H1 (cell line): ENCODE data around the gene VAV2. TPM values are rescaled to one million over a fixed set of nuclear protein-coding genes. Genes with fewer than 3 reads are reported as not detected.

Experiments
- CTCF ChIA-PET: fragments of 300-600 bp; sonication (Branson Sonifier 250); formaldehyde crosslinking; loops from one replicate; lab custom pipeline; 2021; ENCODE audit not compliant: partially characterized antibody; lab: Charles Lee
- POLR2A ChIA-PET: fragments of 300-600 bp; sonication (Branson Sonifier 250); formaldehyde crosslinking; loops from one replicate; lab custom pipeline; 2021; ENCODE audit warnings: inconsistent platforms; ENCODE audit not compliant: partially characterized antibody; lab: Charles Lee
- DNase-seq, 2 experiments: peaks; one replicate each; pipeline versions ENCODE4 v3.0.0 to v3.0.0-alpha.2; 2010 to 2022; ENCODE audit warnings: low spot score in 2 of 2, low read depth in 1 of 2, mixed read lengths in 1 of 2
- FAIRE-seq: peaks from 2 replicates; lab custom pipeline; 2011; peaks lifted over from hg19 to GRCh38; lab: Jason Lieb, UNC
- H2AFZ ChIP-seq: 2 replicates; pipeline ENCODE4 v1.8.1; 2012; ENCODE audit warnings: low read length, inconsistent platforms
- H2AK5ac ChIP-seq: 2 replicates; pipeline ENCODE4 v1.6.1; 2013; ENCODE audit warnings: low read depth, low read length
- H2BK120ac ChIP-seq: replicated peaks from 2 replicates; pipeline ENCODE3; 2013; ENCODE audit warnings: low read depth, low read length, inconsistent platforms
- H2BK12ac ChIP-seq: 2 replicates; pipeline ENCODE4 v1.6.1; 2013; ENCODE audit warnings: low read depth, low read length
- H2BK15ac ChIP-seq: 2 replicates; pipeline ENCODE4 v1.6.1; 2013; ENCODE audit warnings: low read length
- H2BK20ac ChIP-seq: 2 replicates; pipeline ENCODE4 v1.6.1; 2013; ENCODE audit warnings: low read length
- H2BK5ac ChIP-seq: 2 replicates; pipeline ENCODE4 v1.6.1; 2013; ENCODE audit warnings: low read depth, low read length
- H3K14ac ChIP-seq: 2 replicates; pipeline ENCODE4 v1.6.1; 2013; ENCODE audit warnings: inconsistent platforms; ENCODE audit not compliant: insufficient read length
- H3K18ac ChIP-seq: 2 replicates; pipeline ENCODE4 v1.6.1; 2013; ENCODE audit warnings: low read length; ENCODE audit errors: extremely low read depth
- H3K23ac ChIP-seq: 2 replicates; pipeline ENCODE4 v1.6.1; 2013; ENCODE audit warnings: inconsistent platforms; ENCODE audit not compliant: insufficient read length
- H3K23me2 ChIP-seq: 2 replicates; pipeline ENCODE4 v1.6.1; 2013; ENCODE audit warnings: low read depth, low read length
- H3K27ac ChIP-seq: 2 replicates; pipeline ENCODE4 v1.6.1; 2011; ENCODE audit warnings: low read depth, low read length, inconsistent platforms
- H3K27me3 ChIP-seq, 4 experiments: replicated peaks in 1 of 4; 1 replicate in 1 of 4; 2 replicates in 3 of 4; pipeline versions ENCODE4 v1.6.1 to v1.8.1; 2011 to 2013; ENCODE audit warnings: low read length in 3 of 4, mild to moderate bottlenecking in 3 of 4, inconsistent platforms in 2 of 4, mixed read lengths in 2 of 4, moderate library complexity in 1 of 4; ENCODE audit not compliant: control insufficient read depth in 3 of 4, insufficient read depth in 3 of 4; ENCODE audit errors: extremely low read depth in 1 of 4
- H3K36me3 ChIP-seq, 4 experiments: 2 replicates each; pipeline versions ENCODE4 v1.6.1 to v1.8.1; 2011 to 2013; ENCODE audit warnings: mild to moderate bottlenecking in 4 of 4, low read length in 3 of 4, moderate library complexity in 2 of 4, control low read depth in 1 of 4, inconsistent platforms in 1 of 4; ENCODE audit not compliant: insufficient read depth in 4 of 4, control insufficient read depth in 2 of 4
- H3K4ac ChIP-seq: replicated peaks from 2 replicates; pipeline ENCODE3; 2013; ENCODE audit warnings: low read length, low read depth, mixed read lengths, inconsistent platforms; ENCODE audit not compliant: insufficient read length
- H3K4me1 ChIP-seq, 4 experiments: replicated peaks in 1 of 4; 1 replicate in 1 of 4; 2 replicates in 3 of 4; pipeline versions ENCODE4 v1.6.1 to v1.8.1; 2011 to 2013; ENCODE audit warnings: low read length in 3 of 4, inconsistent platforms in 2 of 4, mixed read lengths in 1 of 4; ENCODE audit not compliant: insufficient read depth in 4 of 4, control insufficient read depth in 3 of 4
- H3K4me2 ChIP-seq, 2 experiments: 2 replicates each; pipeline versions ENCODE4 v1.6.1 to v1.8.1; 2011 to 2013; ENCODE audit warnings: low read depth in 2 of 2, low read length in 2 of 2, control low read depth in 1 of 2, inconsistent platforms in 1 of 2, mild to moderate bottlenecking in 1 of 2; ENCODE audit not compliant: insufficient read depth in 1 of 2
- H3K4me3 ChIP-seq, 4 experiments: fragments of 200-600, 300-600 bp in 1 of 4; sonication (generic), shearing (Covaris generic), sonication (Bioruptor Twin) in 1 of 4; 2 replicates each; pipeline versions ENCODE4 v1.5.1 to v1.8.1; 2011 to 2016; ENCODE audit warnings: low read length in 4 of 4, low read depth in 3 of 4, control low read depth in 2 of 4, inconsistent platforms in 2 of 4, mild to moderate bottlenecking in 2 of 4, mixed read lengths in 1 of 4, moderate library complexity in 1 of 4; ENCODE audit not compliant: insufficient read depth in 2 of 4; ENCODE audit errors: extremely low read depth in 1 of 4
- H3K56ac ChIP-seq: replicated peaks from 2 replicates; pipeline ENCODE3; 2013; ENCODE audit warnings: low read depth, mild to moderate bottlenecking, mixed read lengths, low read length, inconsistent platforms; ENCODE audit not compliant: insufficient read length
- H3K79me1 ChIP-seq: 2 replicates; pipeline ENCODE4 v1.6.1; 2013; ENCODE audit warnings: low read depth, low read length, control low read depth
- H3K79me2 ChIP-seq, 2 experiments: 2 replicates each; pipeline versions ENCODE4 v1.6.1 to v1.8.1; 2012 to 2013; ENCODE audit warnings: low read length in 2 of 2, mild to moderate bottlenecking in 2 of 2, inconsistent platforms in 1 of 2; ENCODE audit not compliant: insufficient read depth in 2 of 2, control insufficient read depth in 1 of 2
- H3K9ac ChIP-seq, 4 experiments: replicated peaks in 1 of 4; 1 replicate in 1 of 4; 2 replicates in 3 of 4; pipeline versions ENCODE4 v1.6.1 to v1.8.1; 2011 to 2013; ENCODE audit warnings: low read depth in 3 of 4, low read length in 3 of 4, control low read depth in 2 of 4, mild to moderate bottlenecking in 2 of 4, moderate library complexity in 2 of 4, inconsistent platforms in 1 of 4; ENCODE audit errors: extremely low read depth in 1 of 4
- H3K9me3 ChIP-seq, 2 experiments: 2 replicates each; pipeline versions ENCODE4 v1.6.1 to v1.8.1; 2012 to 2013; ENCODE audit warnings: mild to moderate bottlenecking in 2 of 2, moderate library complexity in 2 of 2, control low read depth in 1 of 2, inconsistent platforms in 1 of 2, low read depth in 1 of 2, low read length in 1 of 2, mixed read lengths in 1 of 2; ENCODE audit not compliant: insufficient read depth in 2 of 2
- H4K20me1 ChIP-seq, 2 experiments: replicated peaks in 1 of 2; 2 replicates each; pipeline versions ENCODE3 to v1.8.1; 2011 to 2013; ENCODE audit warnings: inconsistent platforms in 2 of 2, low read length in 2 of 2, mild to moderate bottlenecking in 1 of 2; ENCODE audit not compliant: insufficient read depth in 2 of 2, control insufficient read depth in 1 of 2
- H4K5ac ChIP-seq: 2 replicates; pipeline ENCODE4 v1.6.1; 2013; ENCODE audit warnings: low read length, low read depth, mixed read lengths, inconsistent platforms; ENCODE audit not compliant: insufficient read length
- H4K8ac ChIP-seq: 2 replicates; pipeline ENCODE4 v1.8.0; 2013; ENCODE audit warnings: mild to moderate bottlenecking, moderate library complexity, low read length, inconsistent platforms; ENCODE audit not compliant: insufficient read depth; ENCODE audit errors: extremely low read depth
- H4K91ac ChIP-seq: replicated peaks from 2 replicates; pipeline ENCODE3; 2013; ENCODE audit warnings: low read length, mixed read lengths, inconsistent platforms; ENCODE audit not compliant: insufficient read length
- CBX8 ChIP-seq: fragments of 300-800, 300-1000 bp; sonication (generic); IDR thresholded peaks from 2 replicates; pipeline ENCODE4 v1.7.1; 2016; ENCODE audit warnings: low read depth, low read length, borderline replicate concordance
- CHD2 ChIP-seq: IDR thresholded peaks from 2 replicates; pipeline ENCODE4 v1.6.1; 2012; ENCODE audit warnings: low read length, improper control_type of control experiment
- FOSL1 ChIP-seq: IDR thresholded peaks from 2 replicates; pipeline ENCODE4 v1.6.1; 2011; ENCODE audit warnings: mild to moderate bottlenecking, low read depth, low read length, moderate library complexity; ENCODE audit not compliant: insufficient read depth
- HDAC2 ChIP-seq, 2 experiments: fragments of 300-600 bp in 1 of 2; sonication (generic) in 1 of 2; IDR thresholded peaks; 2 replicates each; pipeline ENCODE4 v1.6.1; 2011 to 2012; ENCODE audit warnings: low read depth in 2 of 2, low read length in 2 of 2, mild to moderate bottlenecking in 2 of 2, moderate library complexity in 2 of 2, borderline replicate concordance in 1 of 2, inconsistent platforms in 1 of 2
- PHF8 ChIP-seq: fragments of 200-600 bp; sonication (generic); conservative IDR thresholded peaks from 2 replicates; pipeline ENCODE4 v1.7.1; 2012; ENCODE audit warnings: low read depth, mild to moderate bottlenecking, inconsistent platforms, low read length, moderate library complexity
- RBBP5 ChIP-seq: IDR thresholded peaks from 2 replicates; pipeline ENCODE4 v1.7.1; 2012; ENCODE audit warnings: low read depth, mild to moderate bottlenecking, inconsistent platforms, low read length, moderate library complexity, borderline replicate concordance
- SAP30 ChIP-seq: fragments of 300-600 bp; sonication (generic); IDR thresholded peaks from 2 replicates; pipeline ENCODE4 v1.7.1; 2012; ENCODE audit warnings: low read length, moderate library complexity, mild to moderate bottlenecking, inconsistent platforms; ENCODE audit not compliant: insufficient read depth, insufficient replicate concordance
- SIN3A ChIP-seq, 2 experiments: IDR thresholded peaks in 1 of 2; conservative IDR thresholded peaks in 1 of 2; 2 replicates each; pipeline ENCODE4 v1.6.1; 2011 to 2012; ENCODE audit warnings: low read length in 2 of 2, improper control_type of control experiment in 1 of 2, low read depth in 1 of 2, mild to moderate bottlenecking in 1 of 2
- SP1 ChIP-seq: IDR thresholded peaks from 2 replicates; pipeline ENCODE4 v1.6.1; 2011; ENCODE audit warnings: low read depth, low read length
- TAF7 ChIP-seq: optimal IDR thresholded peaks from 2 replicates; pipeline ENCODE3; 2011; ENCODE audit warnings: low read depth, mild to moderate bottlenecking, inconsistent platforms, low read length, moderate library complexity, borderline replicate concordance
- TCF12 ChIP-seq: IDR thresholded peaks from 2 replicates; pipeline ENCODE4 v1.6.1; 2011; ENCODE audit warnings: low read depth, mild to moderate bottlenecking, low read length
- TEAD4 ChIP-seq: IDR thresholded peaks from 2 replicates; pipeline ENCODE4 v1.6.1; 2012; ENCODE audit warnings: low read depth, low read length, inconsistent platforms, mixed read lengths
- YY1 ChIP-seq: IDR thresholded peaks from 2 replicates; pipeline ENCODE4 v1.6.1; 2011; ENCODE audit warnings: low read depth, mild to moderate bottlenecking, low read length
- ZNF274 ChIP-seq: IDR thresholded peaks from 2 replicates; pipeline ENCODE4 v1.7.0; 2012; ENCODE audit warnings: low read length, borderline replicate concordance; ENCODE audit errors: extremely low read depth
- WGBS, 2 experiments: shearing (Covaris generic) in 1 of 2; methylation state at CpG; one replicate each; pipeline versions ENCODE4 v1.1.6 to v1.1.7; 2013 to 2015; ENCODE audit warnings: low lambda C conversion rate in 2 of 2, mixed read lengths in 2 of 2, inconsistent platforms in 1 of 2, low coverage in 1 of 2, missing lambda C conversion rate in 1 of 2; ENCODE audit not compliant: insufficient replicate concordance in 2 of 2, insufficient coverage in 1 of 2, insufficient read length in 1 of 2; ENCODE audit errors: extremely low coverage in 1 of 2, missing lambda C conversion rate in 1 of 2; 5-methylcytosine and 5-hydroxymethylcytosine counted together
- polyA plus RNA-seq, 7 experiments: library from polyadenylated mRNA; depleted of rRNA in 3 of 7; stranded (reverse) in 5 of 7; unstranded in 2 of 7; fragments of >200 nt in 5 of 7; fragments of 200-250 nt in 2 of 7; gene quantifications; 1 replicate in 5 of 7; 2 replicates in 1 of 7; 4 replicates in 1 of 7; pipeline versions ENCODE4 v1.2.1 to v1.2.3, GENCODE V29; 2011 to 2013; ENCODE audit warnings: missing spikeins in 2 of 7, mixed read lengths in 2 of 7
- total RNA-seq: library from RNA; stranded (reverse); fragmentation: NEBNext Ultra II Directional; extraction: Animal tissue kit (Norgen Biotek cat#: 25700); gene quantifications from 2 replicates; pipeline ENCODE4 v1.2.1, GENCODE V29; 2021

VAV2 gene
- total and polyA plus RNA-seq, 2 of the 8 experiments (the other 6 are each of a cell fraction or from before 2014, with no cell fraction given), result 13.6 to 37.6 TPM

GRCh38 chr9:133758228-133758627 is 233.9 kb downstream of the VAV2 start:
- POLR2A ChIA-PET, result interaction anchor here (0.9 kb wide), 1 partner anchor 10 kb away, joined by 3 read pairs; no protein-coding TSS in a partner anchor
- 84% methylated on average over 7 of the region's 7 CpGs; no CpG with 5 or more reads in 1 of the 2 experiments for WGBS, 2 experiments

More at GRCh38 chr9:133758228-133758627, 233.9 kb downstream of the VAV2 start:
- Histone ChIP-seq H4K20me1 (no peaks in the 10 kb centered on the region), H4K8ac (no peak overlapping the region), H2BK120ac (no peak overlapping the region), H3K18ac (no peak overlapping the region), H2AK5ac (no peak overlapping the region), H3K9ac (no peak overlapping the region), H3K14ac (no peak overlapping the region), H3K4me1 (no peaks in the 10 kb centered on the region; a peak in 1 of 7 replicates), H3K36me3 (no peaks in the 10 kb centered on the region), H2BK5ac (no peak overlapping the region), H3K23ac (no peak overlapping the region), H4K5ac (no peak overlapping the region), H3K79me1 (no peaks in the 10 kb centered on the region), H3K27ac (no peak overlapping the region), H3K79me2 (no peaks in the 10 kb centered on the region), H2BK20ac (no peak overlapping the region), H3K56ac (no peak overlapping the region), H4K91ac (no peak overlapping the region), H3K27me3 (no peaks in the 10 kb centered on the region), H3K4me2 (no peak overlapping the region), H2BK15ac (no peak overlapping the region), H3K4ac (no peak overlapping the region), H3K23me2 (no peaks in the 10 kb centered on the region), H2BK12ac (no peak overlapping the region), H2AFZ (no peak overlapping the region), H3K9me3 (peaks cover 0 to 12% of the 10 kb centered on the region in 2 experiments; a peak in 2 of 4 replicates), H3K4me3 (no peak overlapping the region)
- CTCF ChIA-PET, result interaction anchor here (0.6 to 3.2 kb wide), 3 partner anchors 10 to 268 kb away, joined by 3 to 22 read pairs (median 3); no protein-coding TSS in a partner anchor
- TF ChIP-seq TCF12 (no peak), YY1 (no peak), HDAC2 (IDR thresholded peaks at IDR 0.05; ENCODE audit: borderline replicate concordance in 1 of 2, low read depth in 2 of 2, low read length in 2 of 2) (no peak), SIN3A (conservative IDR thresholded peaks at IDR 0.05 in 1 of 2, IDR thresholded peaks at IDR 0.05 in 1 of 2; ENCODE audit: low read depth in 1 of 2, low read length in 2 of 2) (no peak), PHF8 (no peak), CHD2 (no peak), CBX8 (no peak), TEAD4 (no peak), SAP30 (no peak), ZNF274 (no peak), TAF7 (no peak), SP1 (no peak), RBBP5 (no peak), FOSL1 (no peak)
- FAIRE-seq (no peak), DNase-seq (no peak)
